HCT116 (cell line): Measurements from ENCODE around the gene LTO1.

Source experiments
- TF ChIP-seq, protein P1 (sequence below), 3 experiments: fragments of 200-600 bp in 1 of 3; sonication (generic) in 1 of 3; IDR thresholded peaks in 2 of 3; conservative IDR thresholded peaks in 1 of 3; 2 replicates each; pipeline ENCODE4 v1.5.1; 2012 to 2017; ENCODE audit warnings: low read depth in 2 of 3, low read length in 2 of 3, antibody characterized with exemption in 1 of 3, borderline replicate concordance in 1 of 3, control low read depth in 1 of 3, mild to moderate bottlenecking in 1 of 3, mixed read lengths in 1 of 3, mixed run types in 1 of 3, moderate library complexity in 1 of 3; ENCODE audit not compliant: insufficient read depth in 1 of 3
- TF ChIP-seq, protein P2 (sequence below): IDR thresholded peaks from 2 replicates; pipeline ENCODE4 v1.6.1; 2012; ENCODE audit warnings: low read depth

DNA sequence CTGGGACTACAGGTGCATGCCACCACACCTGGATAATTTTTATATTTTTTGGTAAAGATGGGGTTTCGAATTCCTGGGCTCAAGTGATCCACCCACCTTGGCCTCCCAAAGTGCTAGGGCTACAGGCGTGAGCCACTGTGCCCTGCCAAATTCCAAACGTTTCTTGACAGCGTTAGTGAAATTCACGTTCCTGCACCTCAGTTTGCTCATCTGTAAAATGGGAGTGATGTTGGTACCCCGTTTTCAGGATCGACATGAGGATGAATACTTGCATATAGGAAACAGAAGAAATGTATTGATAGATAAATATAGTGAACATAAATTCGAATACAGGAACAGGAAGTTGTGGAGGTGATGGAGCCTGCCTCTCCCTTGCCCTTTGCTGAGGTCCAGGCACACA lies 10.2 kb upstream of the LTO1 start:
- TF ChIP-seq, protein P1, sequence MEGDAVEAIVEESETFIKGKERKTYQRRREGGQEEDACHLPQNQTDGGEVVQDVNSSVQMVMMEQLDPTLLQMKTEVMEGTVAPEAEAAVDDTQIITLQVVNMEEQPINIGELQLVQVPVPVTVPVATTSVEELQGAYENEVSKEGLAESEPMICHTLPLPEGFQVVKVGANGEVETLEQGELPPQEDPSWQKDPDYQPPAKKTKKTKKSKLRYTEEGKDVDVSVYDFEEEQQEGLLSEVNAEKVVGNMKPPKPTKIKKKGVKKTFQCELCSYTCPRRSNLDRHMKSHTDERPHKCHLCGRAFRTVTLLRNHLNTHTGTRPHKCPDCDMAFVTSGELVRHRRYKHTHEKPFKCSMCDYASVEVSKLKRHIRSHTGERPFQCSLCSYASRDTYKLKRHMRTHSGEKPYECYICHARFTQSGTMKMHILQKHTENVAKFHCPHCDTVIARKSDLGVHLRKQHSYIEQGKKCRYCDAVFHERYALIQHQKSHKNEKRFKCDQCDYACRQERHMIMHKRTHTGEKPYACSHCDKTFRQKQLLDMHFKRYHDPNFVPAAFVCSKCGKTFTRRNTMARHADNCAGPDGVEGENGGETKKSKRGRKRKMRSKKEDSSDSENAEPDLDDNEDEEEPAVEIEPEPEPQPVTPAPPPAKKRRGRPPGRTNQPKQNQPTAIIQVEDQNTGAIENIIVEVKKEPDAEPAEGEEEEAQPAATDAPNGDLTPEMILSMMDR (IDR thresholded peaks at IDR 0.05 in 2 of 3, conservative IDR thresholded peaks at IDR 0.05 in 1 of 3; ENCODE audit: borderline replicate concordance in 1 of 3, insufficient read depth in 1 of 3, low read depth in 2 of 3, low read length in 2 of 3) = no peak
- TF ChIP-seq, protein P2, sequence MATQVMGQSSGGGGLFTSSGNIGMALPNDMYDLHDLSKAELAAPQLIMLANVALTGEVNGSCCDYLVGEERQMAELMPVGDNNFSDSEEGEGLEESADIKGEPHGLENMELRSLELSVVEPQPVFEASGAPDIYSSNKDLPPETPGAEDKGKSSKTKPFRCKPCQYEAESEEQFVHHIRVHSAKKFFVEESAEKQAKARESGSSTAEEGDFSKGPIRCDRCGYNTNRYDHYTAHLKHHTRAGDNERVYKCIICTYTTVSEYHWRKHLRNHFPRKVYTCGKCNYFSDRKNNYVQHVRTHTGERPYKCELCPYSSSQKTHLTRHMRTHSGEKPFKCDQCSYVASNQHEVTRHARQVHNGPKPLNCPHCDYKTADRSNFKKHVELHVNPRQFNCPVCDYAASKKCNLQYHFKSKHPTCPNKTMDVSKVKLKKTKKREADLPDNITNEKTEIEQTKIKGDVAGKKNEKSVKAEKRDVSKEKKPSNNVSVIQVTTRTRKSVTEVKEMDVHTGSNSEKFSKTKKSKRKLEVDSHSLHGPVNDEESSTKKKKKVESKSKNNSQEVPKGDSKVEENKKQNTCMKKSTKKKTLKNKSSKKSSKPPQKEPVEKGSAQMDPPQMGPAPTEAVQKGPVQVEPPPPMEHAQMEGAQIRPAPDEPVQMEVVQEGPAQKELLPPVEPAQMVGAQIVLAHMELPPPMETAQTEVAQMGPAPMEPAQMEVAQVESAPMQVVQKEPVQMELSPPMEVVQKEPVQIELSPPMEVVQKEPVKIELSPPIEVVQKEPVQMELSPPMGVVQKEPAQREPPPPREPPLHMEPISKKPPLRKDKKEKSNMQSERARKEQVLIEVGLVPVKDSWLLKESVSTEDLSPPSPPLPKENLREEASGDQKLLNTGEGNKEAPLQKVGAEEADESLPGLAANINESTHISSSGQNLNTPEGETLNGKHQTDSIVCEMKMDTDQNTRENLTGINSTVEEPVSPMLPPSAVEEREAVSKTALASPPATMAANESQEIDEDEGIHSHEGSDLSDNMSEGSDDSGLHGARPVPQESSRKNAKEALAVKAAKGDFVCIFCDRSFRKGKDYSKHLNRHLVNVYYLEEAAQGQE = no peak
